HUES6 (cell line): ENCODE results near the gene AGTR1.
"Not testable (repeated sequence)": the region's sequence is repeated elsewhere in the genome, so short reads cannot be mapped to it uniquely, and the experiment has no call there.

Experiments
- H3K27ac ChIP-seq: 2 replicates; pipeline ENCODE4 v1.7.0; 2013; ENCODE audit warnings: low read depth, mild to moderate bottlenecking, low read length, inconsistent platforms
- H3K27me3 ChIP-seq: 2 replicates; pipeline ENCODE4 v1.6.1; 2013; ENCODE audit warnings: low read length; ENCODE audit not compliant: control insufficient read depth, insufficient read depth
- H3K36me3 ChIP-seq: 2 replicates; pipeline ENCODE4 v1.6.1; 2013; ENCODE audit warnings: low read length; ENCODE audit not compliant: control insufficient read depth, insufficient read depth
- H3K4me1 ChIP-seq: 2 replicates; pipeline ENCODE4 v1.6.1; 2013; ENCODE audit warnings: low read length; ENCODE audit not compliant: control insufficient read depth, insufficient read depth
- H3K4me3 ChIP-seq: 2 replicates; pipeline ENCODE4 v1.5.1; 2013; ENCODE audit warnings: low read depth, low read length
- H3K9ac ChIP-seq: one replicate; pipeline ENCODE4 v1.6.1; 2013; ENCODE audit warnings: mild to moderate bottlenecking, low read length
- H3K9me3 ChIP-seq: 2 replicates; pipeline ENCODE4 v1.6.1; 2013; ENCODE audit warnings: low read depth, low read length; ENCODE audit not compliant: control insufficient read depth, insufficient read depth

The AGTR1 gene

GRCh38 chr3:148763156-148763680 lies 65.5 kb downstream of the AGTR1 start:
- no peak overlapping the region for H3K9ac ChIP-seq
- peaks cover 9% of the 10 kb centered on the region; the same call in 1 of the 2 replicates for H3K4me1 ChIP-seq
- no peak overlapping the region for H3K27ac ChIP-seq
- no peaks in the 10 kb centered on the region for H3K27me3 ChIP-seq
- H3K36me3 ChIP-seq: no peaks in the 10 kb centered on the region
- no peaks in the 10 kb centered on the region for H3K9me3 ChIP-seq
- no peak overlapping the region for H3K4me3 ChIP-seq

GRCh38 chr3:148763986-148764935 lies 66.6 kb downstream of the AGTR1 start:
- Histone ChIP-seq H3K9ac (no peak overlapping the region), H3K27me3 (no peaks in the 10 kb centered on the region), H3K27ac (no peak overlapping the region), H3K4me3 (no peak overlapping the region), H3K36me3 (no peaks in the 10 kb centered on the region), H3K4me1 (peaks cover 9% of the 10 kb centered on the region; the same call in 1 of the 2 replicates), H3K9me3 (no peaks in the 10 kb centered on the region)

GRCh38 chr3:148772361-148772760 lies 74.7 kb downstream of the AGTR1 start:
- Histone ChIP-seq H3K4me1 (no peaks in the 10 kb centered on the region), H3K27ac (no peak overlapping the region), H3K27me3 (no peaks in the 10 kb centered on the region), H3K9ac (no peak overlapping the region), H3K4me3 (no peak overlapping the region), H3K36me3 (no peaks in the 10 kb centered on the region), H3K9me3 (no peaks in the 10 kb centered on the region)

GRCh38 chr3:148772835-148773234 lies 75.1 kb downstream of the AGTR1 start:
- H3K27me3 ChIP-seq: no peaks in the 10 kb centered on the region
- no peaks in the 10 kb centered on the region for H3K36me3 ChIP-seq
- no peaks in the 10 kb centered on the region for H3K9me3 ChIP-seq
- H3K27ac ChIP-seq: no peak overlapping the region
- no peaks in the 10 kb centered on the region for H3K4me1 ChIP-seq
- H3K4me3 ChIP-seq: no peak overlapping the region
- H3K9ac ChIP-seq: no peak overlapping the region

GRCh38 chr3:148773805-148774204 lies 76.1 kb downstream of the AGTR1 start:
- Histone ChIP-seq H3K9me3 (no peaks in the 10 kb centered on the region), H3K27me3 (no peaks in the 10 kb centered on the region)

GRCh38 chr3:148778926-148779325 lies 81.2 kb downstream of the AGTR1 start:
- no peaks in the 10 kb centered on the region for H3K36me3 ChIP-seq
- no peak overlapping the region for H3K27ac ChIP-seq
- no peaks in the 10 kb centered on the region for H3K27me3 ChIP-seq
- no peaks in the 10 kb centered on the region for H3K9me3 ChIP-seq
- H3K4me3 ChIP-seq: no peak overlapping the region
- no peaks in the 10 kb centered on the region for H3K4me1 ChIP-seq
- H3K9ac ChIP-seq: no peak overlapping the region

More at GRCh38 chr3:148773805-148774204, 76.1 kb downstream of the AGTR1 start:
- Histone ChIP-seq H3K36me3 (no peaks in the 10 kb centered on the region), H3K4me3 (no peak overlapping the region), H3K4me1 (no peaks in the 10 kb centered on the region), H3K9ac (no peak overlapping the region), H3K27ac (no peak overlapping the region)

- H3K9ac ChIP-seq, H3K4me3 ChIP-seq, H3K27me3 ChIP-seq, H3K4me1 ChIP-seq, H3K36me3 ChIP-seq, H3K27ac ChIP-seq: not testable (repeated sequence)
- peaks cover 18% of the 10 kb centered on the region for H3K9me3 ChIP-seq
These were observed 87.3 kb downstream of the AGTR1 start for GRCh38 chr3:148785026-148785425.

GRCh38 chr3:148786159-148786558 lies 88.5 kb downstream of the AGTR1 start:
- not testable (repeated sequence) for H3K36me3 ChIP-seq, H3K27ac ChIP-seq, H3K27me3 ChIP-seq, H3K4me3 ChIP-seq, H3K9ac ChIP-seq, H3K4me1 ChIP-seq
- peaks cover 18% of the 10 kb centered on the region for H3K9me3 ChIP-seq

GRCh38 chr3:148789146-148789545 lies 91.4 kb downstream of the AGTR1 start:
- 0 out of 2 replicates have a peak, but pooled peaks cover 3% of the 10 kb centered on the region for H3K4me1 ChIP-seq
- H3K27me3 ChIP-seq: no peaks in the 10 kb centered on the region
- no peaks in the 10 kb centered on the region for H3K36me3 ChIP-seq
- no peak overlapping the region for H3K9ac ChIP-seq
- H3K9me3 ChIP-seq: peaks cover 18% of the 10 kb centered on the region
- H3K4me3 ChIP-seq: no peak overlapping the region
- no peak overlapping the region for H3K27ac ChIP-seq

- H3K27ac ChIP-seq: no peak overlapping the region
- no peaks in the 10 kb centered on the region for H3K27me3 ChIP-seq
- no peak overlapping the region for H3K4me3 ChIP-seq
- peaks cover 8% of the 10 kb centered on the region for H3K4me1 ChIP-seq
- H3K9me3 ChIP-seq: peaks cover 18% of the 10 kb centered on the region
- H3K36me3 ChIP-seq: no peaks in the 10 kb centered on the region
- no peak overlapping the region for H3K9ac ChIP-seq
These were observed 92.2 kb downstream of the AGTR1 start for GRCh38 chr3:148789906-148790305.

- H3K9me3 ChIP-seq: peaks cover 18% of the 10 kb centered on the region
- H3K27me3 ChIP-seq: no peaks in the 10 kb centered on the region
- H3K27ac ChIP-seq: no peak overlapping the region
- no peak overlapping the region for H3K9ac ChIP-seq
- no peaks in the 10 kb centered on the region for H3K36me3 ChIP-seq
- no peak overlapping the region for H3K4me3 ChIP-seq
- H3K4me1 ChIP-seq: peaks cover 8% of the 10 kb centered on the region
These were observed 92.7 kb downstream of the AGTR1 start for GRCh38 chr3:148790370-148790769.
